ENCODE results near the gene SLC15A3. TPM values are rescaled to one million over a fixed set of nuclear protein-coding genes. Genes with fewer than 3 reads are reported as not detected.

SLC15A3 gene
- total RNA-seq, 2 experiments from 2014 or later: 10.5 to 11.9 TPM

GRCh38 chr11:60937811-60938210 is 14.2 kb downstream of the SLC15A3 start:
- Mint-ChIP-seq H3K9me3 (no peaks in the 10 kb centered on the region), H3K27me3 (no peaks in the 10 kb centered on the region), H3K4me3 (no peak overlapping the region), H3K36me3 (ENCODE audit: low read depth) (peaks cover 6% of the 10 kb centered on the region), H3K4me1 (ENCODE audit: low read depth) (no peaks in the 10 kb centered on the region), H3K27ac (no peak overlapping the region)
- intact Hi-C loops (cut with DNase I, micrococcal nuclease): no loop called here
- POLR2A ChIA-PET: no interaction called here
- H3K4me1 ChIP-seq (ENCODE audit: insufficient read depth, low read length): no peaks in the 10 kb centered on the region
- DNase-seq (no peak), ATAC-seq (ENCODE audit: poor library complexity) (no peak)
- no peak for TF ChIP-seq CTCF (IDR thresholded peaks at IDR 0.05)
- no peaks in the 10 kb centered on the region for H3K27me3 ChIP-seq (ENCODE audit: control insufficient read depth in 1 of 2, insufficient read depth in 2 of 2, low read length in 2 of 2)
- H3K27ac ChIP-seq (ENCODE audit: low read depth in 1 of 2, low read length in 2 of 2): no peak overlapping the region
- H3K36me3 ChIP-seq (ENCODE audit: insufficient read depth, low read length): no peaks in the 10 kb centered on the region
- no peak overlapping the region for H3K4me3 ChIP-seq (ENCODE audit: low read length)
- CTCF ChIA-PET: no interaction called here
- no peaks in the 10 kb centered on the region for H3K9me3 ChIP-seq (ENCODE audit: control insufficient read depth in 1 of 2, insufficient read depth in 1 of 2, low read length in 2 of 2)

DNA sequence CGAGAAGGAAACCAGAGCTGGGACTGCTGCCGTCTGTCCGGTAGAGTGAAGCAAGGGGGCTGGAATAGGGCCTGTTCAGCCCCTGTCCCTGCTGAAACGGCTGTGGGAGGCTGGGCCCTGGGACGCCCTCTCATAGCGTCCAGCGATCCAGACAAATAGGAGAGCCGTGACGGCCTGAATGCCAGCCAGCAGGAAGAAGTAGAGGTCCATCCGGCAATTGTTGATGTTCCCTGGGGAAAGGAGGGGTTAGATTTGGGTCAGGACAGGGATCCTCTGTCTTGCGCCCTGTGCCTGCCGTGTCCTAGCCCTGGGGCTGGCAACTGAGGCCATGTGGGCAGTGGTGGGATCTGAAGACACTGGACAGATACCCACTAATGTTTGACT is 14.8 kb downstream of the SLC15A3 start:
- intact Hi-C loops (cut with DNase I, micrococcal nuclease): no loop called here
- ATAC-seq (ENCODE audit: poor library complexity) (no peak), DNase-seq (no peak)
- Histone ChIP-seq H3K27ac (ENCODE audit: low read depth in 1 of 2, low read length in 2 of 2) (no peak overlapping the region), H3K9me3 (ENCODE audit: control insufficient read depth in 1 of 2, insufficient read depth in 1 of 2, low read length in 2 of 2) (no peaks in the 10 kb centered on the region), H3K27me3 (ENCODE audit: control insufficient read depth in 1 of 2, insufficient read depth in 2 of 2, low read length in 2 of 2) (no peaks in the 10 kb centered on the region), H3K4me3 (ENCODE audit: low read length) (no peak overlapping the region), H3K36me3 (ENCODE audit: insufficient read depth, low read length) (no peaks in the 10 kb centered on the region), H3K4me1 (ENCODE audit: insufficient read depth, low read length) (no peaks in the 10 kb centered on the region)
- H3K4me3 Mint-ChIP-seq: no peak overlapping the region
- no peaks in the 10 kb centered on the region for H3K27me3 Mint-ChIP-seq
- peaks cover 6% of the 10 kb centered on the region for H3K36me3 Mint-ChIP-seq (ENCODE audit: low read depth)
- no peak overlapping the region for H3K27ac Mint-ChIP-seq
- CTCF ChIA-PET: no interaction called here
- POLR2A ChIA-PET: no interaction called here
- no peaks in the 10 kb centered on the region for H3K9me3 Mint-ChIP-seq
- no peak for TF ChIP-seq CTCF (IDR thresholded peaks at IDR 0.05)
- no peaks in the 10 kb centered on the region for H3K4me1 Mint-ChIP-seq (ENCODE audit: low read depth)

DNA sequence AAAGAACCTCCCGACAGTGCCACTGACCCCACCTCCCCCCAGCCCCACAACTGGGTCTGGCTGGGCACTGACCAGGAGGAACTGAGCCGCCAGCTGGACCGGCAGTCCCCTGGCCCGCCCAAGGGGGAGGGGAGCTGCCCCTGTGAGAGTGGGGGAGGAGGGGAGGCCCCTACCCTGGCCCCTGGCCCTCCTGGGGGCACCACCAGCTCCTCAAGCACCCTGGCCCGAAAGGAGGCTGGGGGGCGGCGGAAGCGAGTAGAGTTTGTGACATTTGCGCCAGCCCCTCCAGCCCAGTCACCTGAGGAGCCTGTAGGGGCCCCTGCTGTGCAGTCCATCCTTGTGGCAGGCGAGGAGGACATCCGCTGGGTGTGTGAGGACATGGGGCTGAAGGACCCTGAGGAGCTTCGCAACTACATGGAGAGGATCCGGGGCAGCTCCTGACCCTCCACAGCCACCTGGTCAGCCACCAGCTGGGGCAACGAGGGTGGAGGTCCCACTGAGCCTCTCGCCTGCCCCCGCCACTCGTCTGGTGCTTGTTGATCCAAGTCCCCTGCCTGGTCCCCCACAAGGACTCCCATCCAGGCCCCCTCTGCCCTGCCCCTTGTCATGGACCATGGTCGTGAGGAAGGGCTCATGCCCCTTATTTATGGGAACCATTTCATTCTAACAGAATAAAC is 15.4 kb downstream of the SLC15A3 start:
- ATAC-seq (ENCODE audit: poor library complexity): no peak
- CTCF ChIA-PET: no interaction called here

More for the DNA sequence above, 15.4 kb downstream of the SLC15A3 start:
- TF ChIP-seq CTCF (IDR thresholded peaks at IDR 0.05): no peak
- POLR2A ChIA-PET: no interaction called here
- no peak for DNase-seq
- Histone ChIP-seq H3K27me3 (ENCODE audit: control insufficient read depth in 1 of 2, insufficient read depth in 2 of 2, low read length in 2 of 2) (no peaks in the 10 kb centered on the region), H3K36me3 (ENCODE audit: insufficient read depth, low read length) (no peaks in the 10 kb centered on the region), H3K4me1 (ENCODE audit: insufficient read depth, low read length) (no peaks in the 10 kb centered on the region), H3K9me3 (ENCODE audit: control insufficient read depth in 1 of 2, insufficient read depth in 1 of 2, low read length in 2 of 2) (no peaks in the 10 kb centered on the region), H3K4me3 (ENCODE audit: low read length) (no peak overlapping the region), H3K27ac (ENCODE audit: low read depth in 1 of 2, low read length in 2 of 2) (no peak overlapping the region)
- Mint-ChIP-seq H3K27ac (no peak overlapping the region), H3K27me3 (no peaks in the 10 kb centered on the region), H3K4me1 (ENCODE audit: low read depth) (no peaks in the 10 kb centered on the region), H3K9me3 (no peaks in the 10 kb centered on the region), H3K4me3 (no peak overlapping the region), H3K36me3 (ENCODE audit: low read depth) (peaks cover 5% of the 10 kb centered on the region)
- intact Hi-C loops (cut with DNase I, micrococcal nuclease): no loop called here

All from CD4-positive, alpha-beta T cell (primary cell).